Endothelial cell of umbilical vein (primary cell): Measurements from ENCODE around the gene B3GALT5. TPM values are rescaled to one million over a fixed set of nuclear protein-coding genes. Genes with fewer than 3 reads are reported as not detected.

Experiments used
- BruUV-seq: library from RNA; stranded (reverse); fragments of 400-500 nt; replicated peaks from 2 replicates; lab custom pipeline; 2021; lab: Mats Ljungman, UMichigan
- CTCF ChIA-PET: fragments of 300-600, 350-600 bp; sonication (Branson Sonifier 250); formaldehyde crosslinking; loops from one replicate; lab custom pipeline; 2021; ENCODE audit warnings: antibody characterized with exemption, inconsistent platforms; lab: Charles Lee
- POLR2A ChIA-PET: fragments of 300-600, 350-600 bp; sonication (Branson Sonifier 250); formaldehyde crosslinking; loops from one replicate; lab custom pipeline; 2021; ENCODE audit warnings: antibody characterized with exemption, inconsistent platforms; lab: Charles Lee
- DNase-seq: peaks from one replicate; pipeline ENCODE4 v3.0.0-alpha.2; 2011; ENCODE audit warnings: low read depth, low spot score
- FAIRE-seq: peaks from 2 replicates; lab custom pipeline; 2011; peaks lifted over from hg19 to GRCh38; lab: Jason Lieb, UNC
- H2AFZ ChIP-seq: 2 replicates; pipeline ENCODE4 v1.6.0; 2012; ENCODE audit warnings: low read depth, low read length, control low read depth, inconsistent platforms
- H3K27ac ChIP-seq: 2 replicates; pipeline ENCODE4 v1.5.1; 2011; ENCODE audit warnings: low read depth, mild to moderate bottlenecking, control low read depth, low read length, moderate library complexity; ENCODE audit not compliant: insufficient read depth
- H3K27me3 ChIP-seq, 2 experiments: 2 replicates each; pipeline versions ENCODE4 v1.6.0 to v1.6.1; 2011; ENCODE audit warnings: low read length in 2 of 2, mixed read lengths in 1 of 2; ENCODE audit not compliant: control insufficient read depth in 2 of 2, insufficient read depth in 2 of 2
- H3K36me3 ChIP-seq, 2 experiments: 2 replicates in 1 of 2; 3 replicates in 1 of 2; pipeline ENCODE4 v1.5.1; 2011; ENCODE audit warnings: low read length in 2 of 2, mild to moderate bottlenecking in 1 of 2, moderate library complexity in 1 of 2; ENCODE audit not compliant: control insufficient read depth in 2 of 2, insufficient read depth in 2 of 2; ENCODE audit errors: extremely low read depth in 1 of 2
- H3K4me1 ChIP-seq: 3 replicates; pipeline ENCODE4 v1.5.1; 2011; ENCODE audit warnings: mild to moderate bottlenecking, low read length; ENCODE audit not compliant: control insufficient read depth, insufficient read depth; ENCODE audit errors: extremely low read depth
- H3K4me2 ChIP-seq: 2 replicates; pipeline ENCODE4 v1.6.1; 2011; ENCODE audit warnings: low read length, control low read depth, mixed read lengths; ENCODE audit not compliant: insufficient read depth
- H3K4me3 ChIP-seq, 3 experiments: fragments of 200-600 bp in 1 of 3; sonication (generic), shearing (Covaris generic) in 1 of 3; replicated peaks in 1 of 3; 2 replicates each; pipeline ENCODE4 v1.5.1; 2011 to 2016; ENCODE audit warnings: control low read depth in 3 of 3, low read length in 3 of 3, mild to moderate bottlenecking in 2 of 3, inconsistent platforms in 1 of 3, low read depth in 1 of 3, moderate library complexity in 1 of 3; ENCODE audit not compliant: insufficient read depth in 1 of 3
- H3K79me2 ChIP-seq: 2 replicates; pipeline ENCODE4 v1.6.0; 2012; ENCODE audit warnings: low read length, inconsistent platforms; ENCODE audit not compliant: control insufficient read depth, insufficient read depth
- H3K9ac ChIP-seq: replicated peaks from 2 replicates; pipeline ENCODE3; 2011; ENCODE audit warnings: low read length, control low read depth; ENCODE audit not compliant: insufficient read depth; ENCODE audit errors: extremely low read depth
- H3K9me1 ChIP-seq: replicated peaks from 3 replicates; pipeline ENCODE4 v1.6.0; 2011; ENCODE audit warnings: mild to moderate bottlenecking, low read length; ENCODE audit not compliant: control insufficient read depth, insufficient read depth; ENCODE audit errors: extremely low read depth
- H3K9me3 ChIP-seq: replicated peaks from 2 replicates; pipeline ENCODE4 v1.5.1; 2012; ENCODE audit warnings: low read length, inconsistent platforms; ENCODE audit not compliant: control insufficient read depth, insufficient read depth
- H4K20me1 ChIP-seq: replicated peaks from 2 replicates; pipeline ENCODE3; 2011; ENCODE audit warnings: mild to moderate bottlenecking, low read length; ENCODE audit not compliant: control insufficient read depth, insufficient read depth; ENCODE audit errors: extremely low read depth
- CTCF ChIP-seq, 2 donors: IDR thresholded peaks; 1 replicate in 1 of 2; 2 replicates in 1 of 2; pipeline ENCODE4 v1.5.1; 2011; ENCODE audit warnings: low read length in 2 of 2, mild to moderate bottlenecking in 2 of 2, moderate library complexity in 2 of 2, control low read depth in 1 of 2, inconsistent platforms in 1 of 2, low read depth in 1 of 2; ENCODE audit not compliant: insufficient read depth in 1 of 2; ENCODE audit errors: extremely low read depth in 1 of 2
- EZH2 ChIP-seq: IDR thresholded peaks from 2 replicates; pipeline ENCODE4 v1.6.1; 2012; ENCODE audit warnings: borderline replicate concordance, low read depth, mild to moderate bottlenecking, moderate library complexity, low read length, inconsistent platforms; ENCODE audit not compliant: severe bottlenecking
- FOS ChIP-seq: IDR thresholded peaks from 2 replicates; pipeline ENCODE4 v1.6.1; 2011; ENCODE audit warnings: mild to moderate bottlenecking, low read length, moderate library complexity, borderline replicate concordance; ENCODE audit not compliant: insufficient read depth
- GATA2 ChIP-seq: IDR thresholded peaks from 2 replicates; pipeline ENCODE4 v1.7.0; 2011; ENCODE audit warnings: low read depth, mild to moderate bottlenecking, moderate library complexity, mixed read lengths, low read length; ENCODE audit not compliant: insufficient read length, insufficient read depth
- JUN ChIP-seq: IDR thresholded peaks from 2 replicates; pipeline ENCODE4 v1.6.1; 2011; ENCODE audit warnings: borderline replicate concordance, low read depth; ENCODE audit not compliant: insufficient read length, insufficient read depth
- MAX ChIP-seq: IDR thresholded peaks from 2 replicates; pipeline ENCODE4 v1.6.1; 2011; ENCODE audit not compliant: insufficient read depth, insufficient read length
- MYC ChIP-seq: IDR thresholded peaks from one replicate; pipeline ENCODE4 v1.6.1; 2011; ENCODE audit warnings: mild to moderate bottlenecking, low read depth, low read length
- POLR2A ChIP-seq: IDR thresholded peaks from 2 replicates; pipeline ENCODE4 v1.6.1; 2012; ENCODE audit warnings: low read depth, mild to moderate bottlenecking, control low read depth, low read length
- POLR2AphosphoS5 ChIP-seq: IDR thresholded peaks from 2 replicates; pipeline ENCODE4 v1.6.1; 2012; ENCODE audit warnings: low read depth, mild to moderate bottlenecking, control low read depth, low read length, moderate library complexity; ENCODE audit not compliant: insufficient read depth
- dilution Hi-C: fragments of 300-500 bp; cut with MboI; formaldehyde crosslinking; loops from one replicate; pipeline ENCODE4 v1.15.0; 2019; ENCODE audit warnings: low sequenced_read_pairs; ENCODE audit not compliant: extremely low pct_ligation_motif_present
- intact Hi-C: fragments of 100-400 bp; cut with micrococcal nuclease; formaldehyde crosslinking; loops from one replicate; pipeline ENCODE4 v1.10.0; 2022
- polyA plus RNA-seq, 4 experiments: library from polyadenylated mRNA; depleted of rRNA in 3 of 4; stranded (reverse) in 3 of 4; unstranded in 1 of 4; fragments of >200 nt; gene quantifications; 2 replicates each; pipeline versions ENCODE4 v1.2.1 to v1.2.3, GENCODE V29; 2011 to 2012; ENCODE audit warnings: missing spikeins in 1 of 4
- total RNA-seq: library from RNA; stranded (reverse); gene quantifications from 2 replicates; pipeline ENCODE4 v1.2.3, GENCODE V29; 2021

B3GALT5 gene
- total and polyA plus RNA-seq, 2 donors (not counting 3 experiments of a cell fraction or from before 2014, with no cell fraction given): 0.04 TPM; not detected in 1

- Histone ChIP-seq H3K79me2 (no peaks in the 10 kb centered on the region), H3K9me3 (no peaks in the 10 kb centered on the region), H4K20me1 (no peaks in the 10 kb centered on the region), H3K9me1 (no peaks in the 10 kb centered on the region), H3K27me3 (no peaks in the 10 kb centered on the region), H2AFZ (no peak overlapping the region), H3K4me2 (no peak overlapping the region), H3K4me3 (no peak overlapping the region), H3K36me3 (no peaks in the 10 kb centered on the region), H3K27ac (no peak overlapping the region), H3K4me1 (no peaks in the 10 kb centered on the region), H3K9ac (no peak overlapping the region)
- FAIRE-seq (no peak), DNase-seq (no peak)
- intact Hi-C loops: no loop called here
- BruUV-seq: no TSS peak
- TF ChIP-seq GATA2 (no peak), FOS (no peak), JUN (no peak), POLR2A (no peak), MAX (no peak), CTCF (IDR thresholded peaks at IDR 0.05; ENCODE audit: extremely low read depth in 1 of 2, insufficient read depth in 1 of 2, low read depth in 1 of 2, low read length in 2 of 2) (no peak), MYC (no peak), EZH2 (no peak), POLR2AphosphoS5 (no peak)
- CTCF ChIA-PET: no interaction called here
- POLR2A ChIA-PET: no interaction called here
- dilution Hi-C loops: no loop called here
Measured at GRCh38 chr21:39625211-39625895, 12.6 kb downstream of the B3GALT5 start.
